GM18951 (cell line): ENCODE data around the gene TSPAN32.
"Not testable (repeated sequence)": the region's sequence is repeated elsewhere in the genome, so short reads cannot be mapped to it uniquely, and the experiment has no call there.

ENCODE experiments used
- POLR2A ChIP-seq: IDR thresholded peaks from 4 replicates; pipeline ENCODE4 v1.6.1; 2011; ENCODE audit warnings: mild to moderate bottlenecking; ENCODE audit not compliant: insufficient read length, insufficient read depth; ENCODE audit errors: extremely low read depth
- in situ Hi-C: fragments of 300-500 bp; cut with MboI; formaldehyde crosslinking; loops from one replicate; pipeline ENCODE4 v1.12.0; 2022; ENCODE audit warnings: low sequenced_read_pairs, mixed read lengths, inconsistent platforms; ENCODE audit not compliant: unreplicated experiment

TSPAN32 gene

GRCh38 chr11:2362414-2362813 lies 60.6 kb downstream of the TSPAN32 start:
- TF ChIP-seq POLR2A = no peak
- in situ Hi-C loops = no loop called here

GRCh38 chr11:2363130-2363529 lies 61.3 kb downstream of the TSPAN32 start:
- in situ Hi-C loops = no loop called here
- TF ChIP-seq POLR2A = no peak

- TF ChIP-seq POLR2A = no peak
- in situ Hi-C loops = no loop called here
Measured at GRCh38 chr11:2363577-2364370, 62.0 kb downstream of the TSPAN32 start.

GRCh38 chr11:2364386-2364785 lies 62.6 kb downstream of the TSPAN32 start:
- in situ Hi-C loops = not testable (repeated sequence)

GRCh38 chr11:2365571-2366210 lies 63.9 kb downstream of the TSPAN32 start:
- no peak for TF ChIP-seq POLR2A
- in situ Hi-C loops = no loop called here

- in situ Hi-C loops = no loop called here
Measured at GRCh38 chr11:2366276-2366675, 64.5 kb downstream of the TSPAN32 start.

GRCh38 chr11:2366733-2367132 lies 64.9 kb downstream of the TSPAN32 start:
- no peak for TF ChIP-seq POLR2A
- in situ Hi-C loops = no loop called here

More at GRCh38 chr11:2366276-2366675, 64.5 kb downstream of the TSPAN32 start:
- TF ChIP-seq POLR2A = no peak

GRCh38 chr11:2367266-2368160 lies 65.7 kb downstream of the TSPAN32 start:
- no peak for TF ChIP-seq POLR2A
- in situ Hi-C loops = no loop called here
